ENCODE measurements around the gene LPAR1.

LPAR1 gene

GRCh38 chr9:110923601-110924000 is 114.7 kb downstream of the LPAR1 start:
- DNase-seq (ENCODE audit: low read depth): no peak
- H3K4me3 ChIP-seq (ENCODE audit: control insufficient read depth, low read depth, low read length): no peak overlapping the region

GRCh38 chr9:110922145-110922544 is 116.1 kb downstream of the LPAR1 start:
- no peak overlapping the region for H3K4me3 ChIP-seq (ENCODE audit: control insufficient read depth, low read depth, low read length)
- no peak for TF ChIP-seq CTCF (IDR thresholded peaks at IDR 0.05; ENCODE audit: control insufficient read depth, insufficient read depth, low read depth, low read length, missing control alignments)
- DNase-seq (ENCODE audit: low read depth): no peak

More at GRCh38 chr9:110923601-110924000, 114.7 kb downstream of the LPAR1 start:
- no peak for TF ChIP-seq CTCF (IDR thresholded peaks at IDR 0.05; ENCODE audit: control insufficient read depth, insufficient read depth, low read depth, low read length, missing control alignments)

GRCh38 chr9:110921705-110922104 is 116.6 kb downstream of the LPAR1 start:
- no peak for TF ChIP-seq CTCF (IDR thresholded peaks at IDR 0.05; ENCODE audit: control insufficient read depth, insufficient read depth, low read depth, low read length, missing control alignments)

GRCh38 chr9:110919609-110920008 is 118.7 kb downstream of the LPAR1 start:
- peak; percentile 81 for DNase-seq (ENCODE audit: low read depth)
- no peak for TF ChIP-seq CTCF (IDR thresholded peaks at IDR 0.05; ENCODE audit: control insufficient read depth, insufficient read depth, low read depth, low read length, missing control alignments)
- H3K4me3 ChIP-seq (ENCODE audit: control insufficient read depth, low read depth, low read length): no peak overlapping the region

More at GRCh38 chr9:110921705-110922104, 116.6 kb downstream of the LPAR1 start:
- no peak overlapping the region for H3K4me3 ChIP-seq (ENCODE audit: control insufficient read depth, low read depth, low read length)
- no peak for DNase-seq (ENCODE audit: low read depth)

GRCh38 chr9:110919050-110919435 is 119.2 kb downstream of the LPAR1 start:
- TF ChIP-seq CTCF (IDR thresholded peaks at IDR 0.05; ENCODE audit: control insufficient read depth, insufficient read depth, low read depth, low read length, missing control alignments): no peak
- H3K4me3 ChIP-seq (ENCODE audit: control insufficient read depth, low read depth, low read length): no peak overlapping the region

GRCh38 chr9:110918316-110919049 is 119.8 kb downstream of the LPAR1 start:
- no peak overlapping the region for H3K4me3 ChIP-seq (ENCODE audit: control insufficient read depth, low read depth, low read length)
- TF ChIP-seq CTCF (IDR thresholded peaks at IDR 0.05; ENCODE audit: control insufficient read depth, insufficient read depth, low read depth, low read length, missing control alignments): no peak
- no peak for DNase-seq (ENCODE audit: low read depth)

More at GRCh38 chr9:110919050-110919435, 119.2 kb downstream of the LPAR1 start:
- no peak for DNase-seq (ENCODE audit: low read depth)
